ENCODE data around the gene ASB5.
"Not testable (repeated sequence)": the region's sequence is repeated elsewhere in the genome, so short reads cannot be mapped to it uniquely, and the experiment has no call there.

Gene ASB5

GRCh38 chr4:176268963-176269362, at the start of gene ASB5:
TSS of gene ASB5 (minus strand) at chr4:176269222. CDS start at chr4:176269108, 114 bp downstream.
- no peak for DNase-seq

GRCh38 chr4:176313596-176314336, 44.7 kb upstream of the ASB5 start:
- no peak for DNase-seq

- DNase-seq, result peak; percentile 71
Measured at GRCh38 chr4:176309772-176310171, 40.8 kb upstream of the ASB5 start.

GRCh38 chr4:176309046-176309445, 40.0 kb upstream of the ASB5 start:
- no peak for DNase-seq

GRCh38 chr4:176308441-176308840, 39.4 kb upstream of the ASB5 start:
- DNase-seq, result no peak

GRCh38 chr4:176307666-176307930, 38.6 kb upstream of the ASB5 start:
- no peak for DNase-seq

GRCh38 chr4:176306837-176307665, 38.0 kb upstream of the ASB5 start:
- no peak for DNase-seq

- no peak for DNase-seq
Measured at GRCh38 chr4:176303938-176304337, 34.9 kb upstream of the ASB5 start.

GRCh38 chr4:176302283-176303275, 33.6 kb upstream of the ASB5 start:
- peak; percentile 36 for DNase-seq

- DNase-seq, result peak; percentile 4
Measured at GRCh38 chr4:176300565-176300964, 31.5 kb upstream of the ASB5 start.

- DNase-seq, result no peak
Measured at GRCh38 chr4:176300036-176300435, 31.0 kb upstream of the ASB5 start.

GRCh38 chr4:176298664-176299063, 29.6 kb upstream of the ASB5 start:
- no peak for DNase-seq

- peak; percentile 7 for DNase-seq
Measured at GRCh38 chr4:176295907-176296306, 26.9 kb upstream of the ASB5 start.

GRCh38 chr4:176293660-176294059, 24.6 kb upstream of the ASB5 start:
- no peak for DNase-seq

- no peak for DNase-seq
Measured at GRCh38 chr4:176292920-176293319, 23.9 kb upstream of the ASB5 start.

GRCh38 chr4:176291748-176292147, 22.7 kb upstream of the ASB5 start:
- no peak for DNase-seq

- no peak for DNase-seq
Measured at GRCh38 chr4:176290520-176290919, 21.5 kb upstream of the ASB5 start.

GRCh38 chr4:176289561-176289960, 20.5 kb upstream of the ASB5 start:
- DNase-seq, result no peak

- no peak for DNase-seq
Measured at GRCh38 chr4:176288020-176288419, 19.0 kb upstream of the ASB5 start.

- DNase-seq, result no peak
Measured at GRCh38 chr4:176287546-176287945, 18.5 kb upstream of the ASB5 start.

GRCh38 chr4:176286728-176287127, 17.7 kb upstream of the ASB5 start:
- DNase-seq, result no peak

- not testable (repeated sequence) for DNase-seq
Measured at GRCh38 chr4:176279560-176279959, 10.5 kb upstream of the ASB5 start.
